SK-N-SH treated with all-trans-retinoic acid at 6 μM for 48 hours (cell line): ENCODE results near the gene TTC23L.

ENCODE experiments used
- ATAC-seq: fragments of 200-7000 bp; cut with Tn5 transposase; 3 replicates; pipeline ENCODE4 v1.9.1; 2020; ENCODE audit warnings: mild to moderate bottlenecking, moderate library complexity
- ARNTL ChIP-seq: fragments of 450-650 bp; formaldehyde crosslinking; IDR thresholded peaks from 2 replicates; pipeline ENCODE4 v1.5.0; 2020; ENCODE audit warnings: low read depth, mild to moderate bottlenecking, moderate library complexity, borderline replicate concordance
- BACH2 ChIP-seq: fragments of 250-450 bp; sonication (Bioruptor Pico); IDR thresholded peaks from 2 replicates; pipeline ENCODE4 v1.9.0; 2021; ENCODE audit warnings: mild to moderate bottlenecking, borderline replicate concordance
- CSDC2 ChIP-seq: fragments of 250-450 bp; sonication (Bioruptor Pico); IDR thresholded peaks from 2 replicates; pipeline ENCODE4 v1.5.0; 2020; ENCODE audit warnings: mild to moderate bottlenecking, moderate library complexity
- ESRRG ChIP-seq: fragments of 250-450 bp; sonication (Bioruptor Pico); IDR thresholded peaks from 2 replicates; pipeline ENCODE4 v1.6.1; 2021; ENCODE audit warnings: mild to moderate bottlenecking
- ISL1 ChIP-seq: fragments of 250-450 bp; sonication (Bioruptor Pico); IDR thresholded peaks from 2 replicates; pipeline ENCODE4 v2.1.2; 2022; ENCODE audit warnings: mild to moderate bottlenecking, moderate library complexity
- OSR1 ChIP-seq: fragments of 250-450 bp; sonication (Bioruptor Pico); IDR thresholded peaks from 2 replicates; pipeline ENCODE4 v1.8.0; 2022; ENCODE audit warnings: moderate library complexity, mild to moderate bottlenecking, inconsistent platforms
- PPARA ChIP-seq: fragments of 250-450 bp; sonication (Bioruptor Pico); IDR thresholded peaks from 2 replicates; pipeline ENCODE4 v1.5.0; 2020; ENCODE audit warnings: mild to moderate bottlenecking, borderline replicate concordance
- RARB ChIP-seq: fragments of 250-450 bp; sonication (Bioruptor Pico); IDR thresholded peaks from 2 replicates; pipeline ENCODE4 v1.8.0; 2021; ENCODE audit warnings: mild to moderate bottlenecking, moderate library complexity
- SNAI2 ChIP-seq: fragments of 250-450 bp; sonication (Bioruptor Pico); IDR thresholded peaks from 2 replicates; pipeline ENCODE4 v1.5.0; 2020; ENCODE audit warnings: mild to moderate bottlenecking, moderate library complexity
- TCF4 ChIP-seq: fragments of 250-450 bp; sonication (Bioruptor Pico); IDR thresholded peaks from 2 replicates; pipeline ENCODE4 v1.8.0; 2021; ENCODE audit warnings: mild to moderate bottlenecking, moderate library complexity, borderline replicate concordance
- ZFP3 ChIP-seq: fragments of 250-450 bp; sonication (Bioruptor Pico); IDR thresholded peaks from 2 replicates; pipeline ENCODE4 v1.5.0; 2020; ENCODE audit warnings: mild to moderate bottlenecking, moderate library complexity
- ZFP30 ChIP-seq: fragments of 450-650 bp; formaldehyde crosslinking; IDR thresholded peaks from 2 replicates; pipeline ENCODE4 v1.5.0; 2022; ENCODE audit warnings: mild to moderate bottlenecking, moderate library complexity
- ZNF565 ChIP-seq: fragments of 450-650 bp; formaldehyde crosslinking; conservative IDR thresholded peaks from 2 replicates; pipeline ENCODE4 v1.5.0; 2020; ENCODE audit warnings: low read depth, mild to moderate bottlenecking, moderate library complexity
- ZNF70 ChIP-seq: fragments of 450-650 bp; formaldehyde crosslinking; IDR thresholded peaks from 2 replicates; pipeline ENCODE4 v1.5.0; 2020; ENCODE audit warnings: mild to moderate bottlenecking, moderate library complexity
- ZNF8 ChIP-seq: fragments of 450-650 bp; formaldehyde crosslinking; IDR thresholded peaks from 2 replicates; pipeline ENCODE4 v1.5.0; 2020; ENCODE audit warnings: mild to moderate bottlenecking, moderate library complexity
- TF ChIP-seq, protein P1 (sequence below): fragments of 250-450 bp; sonication (Bioruptor Pico); IDR thresholded peaks from 2 replicates; pipeline ENCODE4 v1.8.0; 2021; ENCODE audit warnings: low read depth, mild to moderate bottlenecking, moderate library complexity, borderline replicate concordance
- TF ChIP-seq, protein P2 (sequence below): fragments of 250-450 bp; sonication (Bioruptor Pico); IDR thresholded peaks from 2 replicates; pipeline ENCODE4 v1.5.1; 2020; ENCODE audit warnings: low read depth, mild to moderate bottlenecking, moderate library complexity
- TF ChIP-seq, protein P3 (sequence below): fragments of 250-450 bp; sonication (Bioruptor Pico); IDR thresholded peaks from 2 replicates; pipeline ENCODE4 v1.8.0; 2020; ENCODE audit warnings: mild to moderate bottlenecking, moderate library complexity, borderline replicate concordance
- TF ChIP-seq, protein P4 (sequence below): fragments of 250-450 bp; sonication (Bioruptor Pico); IDR thresholded peaks from 2 replicates; pipeline ENCODE4 v1.5.0; 2020; ENCODE audit warnings: mild to moderate bottlenecking, moderate library complexity
- TF ChIP-seq, protein P5 (sequence below): fragments of 250-450 bp; sonication (Bioruptor Pico); IDR thresholded peaks from 2 replicates; pipeline ENCODE4 v1.5.1; 2021; ENCODE audit warnings: mild to moderate bottlenecking, moderate library complexity

The TTC23L gene

DNA sequence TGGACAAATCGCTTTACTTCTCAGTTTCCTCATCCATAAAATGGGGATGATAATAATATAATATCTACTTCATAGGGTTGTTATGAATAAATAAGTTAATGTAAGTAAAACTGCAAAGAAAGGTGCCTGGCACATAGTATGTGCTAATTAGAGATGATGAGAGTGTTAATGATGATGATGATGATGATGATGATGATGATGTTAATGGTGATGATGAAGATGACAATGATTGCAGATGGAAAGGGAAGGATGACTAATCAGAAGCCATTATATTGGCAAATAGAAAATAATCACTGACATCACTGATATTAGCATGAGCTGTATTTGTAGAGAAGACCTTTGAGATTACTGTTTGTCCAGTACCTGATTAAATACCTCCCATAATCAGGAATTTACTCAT is 55.8 kb downstream of the TTC23L start:
- TF ChIP-seq RARB, result no peak
- no peak for TF ChIP-seq TCF4 (CRISPR knock-in tag)
- no peak for TF ChIP-seq BACH2 (CRISPR knock-in tag)
- TF ChIP-seq, protein P1, sequence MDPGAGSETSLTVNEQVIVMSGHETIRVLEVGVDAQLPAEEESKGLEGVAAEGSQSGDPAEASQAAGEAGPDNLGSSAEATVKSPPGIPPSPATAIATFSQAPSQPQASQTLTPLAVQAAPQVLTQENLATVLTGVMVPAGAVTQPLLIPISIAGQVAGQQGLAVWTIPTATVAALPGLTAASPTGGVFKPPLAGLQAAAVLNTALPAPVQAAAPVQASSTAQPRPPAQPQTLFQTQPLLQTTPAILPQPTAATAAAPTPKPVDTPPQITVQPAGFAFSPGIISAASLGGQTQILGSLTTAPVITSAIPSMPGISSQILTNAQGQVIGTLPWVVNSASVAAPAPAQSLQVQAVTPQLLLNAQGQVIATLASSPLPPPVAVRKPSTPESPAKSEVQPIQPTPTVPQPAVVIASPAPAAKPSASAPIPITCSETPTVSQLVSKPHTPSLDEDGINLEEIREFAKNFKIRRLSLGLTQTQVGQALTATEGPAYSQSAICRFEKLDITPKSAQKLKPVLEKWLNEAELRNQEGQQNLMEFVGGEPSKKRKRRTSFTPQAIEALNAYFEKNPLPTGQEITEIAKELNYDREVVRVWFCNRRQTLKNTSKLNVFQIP (CRISPR knock-in tag), result no peak
- no peak for TF ChIP-seq ZNF70
- TF ChIP-seq, protein P2, sequence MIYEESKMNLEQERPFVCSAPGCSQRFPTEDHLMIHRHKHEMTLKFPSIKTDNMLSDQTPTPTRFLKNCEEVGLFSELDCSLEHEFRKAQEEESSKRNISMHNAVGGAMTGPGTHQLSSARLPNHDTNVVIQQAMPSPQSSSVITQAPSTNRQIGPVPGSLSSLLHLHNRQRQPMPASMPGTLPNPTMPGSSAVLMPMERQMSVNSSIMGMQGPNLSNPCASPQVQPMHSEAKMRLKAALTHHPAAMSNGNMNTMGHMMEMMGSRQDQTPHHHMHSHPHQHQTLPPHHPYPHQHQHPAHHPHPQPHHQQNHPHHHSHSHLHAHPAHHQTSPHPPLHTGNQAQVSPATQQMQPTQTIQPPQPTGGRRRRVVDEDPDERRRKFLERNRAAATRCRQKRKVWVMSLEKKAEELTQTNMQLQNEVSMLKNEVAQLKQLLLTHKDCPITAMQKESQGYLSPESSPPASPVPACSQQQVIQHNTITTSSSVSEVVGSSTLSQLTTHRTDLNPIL (CRISPR knock-in tag), result no peak
- no peak for TF ChIP-seq ESRRG (CRISPR knock-in tag)
- TF ChIP-seq OSR1 (CRISPR knock-in tag), result no peak
- TF ChIP-seq CSDC2 (CRISPR knock-in tag), result no peak
- TF ChIP-seq SNAI2 (CRISPR knock-in tag), result no peak
- TF ChIP-seq, protein P3, sequence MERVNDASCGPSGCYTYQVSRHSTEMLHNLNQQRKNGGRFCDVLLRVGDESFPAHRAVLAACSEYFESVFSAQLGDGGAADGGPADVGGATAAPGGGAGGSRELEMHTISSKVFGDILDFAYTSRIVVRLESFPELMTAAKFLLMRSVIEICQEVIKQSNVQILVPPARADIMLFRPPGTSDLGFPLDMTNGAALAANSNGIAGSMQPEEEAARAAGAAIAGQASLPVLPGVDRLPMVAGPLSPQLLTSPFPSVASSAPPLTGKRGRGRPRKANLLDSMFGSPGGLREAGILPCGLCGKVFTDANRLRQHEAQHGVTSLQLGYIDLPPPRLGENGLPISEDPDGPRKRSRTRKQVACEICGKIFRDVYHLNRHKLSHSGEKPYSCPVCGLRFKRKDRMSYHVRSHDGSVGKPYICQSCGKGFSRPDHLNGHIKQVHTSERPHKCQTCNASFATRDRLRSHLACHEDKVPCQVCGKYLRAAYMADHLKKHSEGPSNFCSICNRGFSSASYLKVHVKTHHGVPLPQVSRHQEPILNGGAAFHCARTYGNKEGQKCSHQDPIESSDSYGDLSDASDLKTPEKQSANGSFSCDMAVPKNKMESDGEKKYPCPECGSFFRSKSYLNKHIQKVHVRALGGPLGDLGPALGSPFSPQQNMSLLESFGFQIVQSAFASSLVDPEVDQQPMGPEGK (CRISPR knock-in tag), result no peak
- no peak for ATAC-seq

DNA sequence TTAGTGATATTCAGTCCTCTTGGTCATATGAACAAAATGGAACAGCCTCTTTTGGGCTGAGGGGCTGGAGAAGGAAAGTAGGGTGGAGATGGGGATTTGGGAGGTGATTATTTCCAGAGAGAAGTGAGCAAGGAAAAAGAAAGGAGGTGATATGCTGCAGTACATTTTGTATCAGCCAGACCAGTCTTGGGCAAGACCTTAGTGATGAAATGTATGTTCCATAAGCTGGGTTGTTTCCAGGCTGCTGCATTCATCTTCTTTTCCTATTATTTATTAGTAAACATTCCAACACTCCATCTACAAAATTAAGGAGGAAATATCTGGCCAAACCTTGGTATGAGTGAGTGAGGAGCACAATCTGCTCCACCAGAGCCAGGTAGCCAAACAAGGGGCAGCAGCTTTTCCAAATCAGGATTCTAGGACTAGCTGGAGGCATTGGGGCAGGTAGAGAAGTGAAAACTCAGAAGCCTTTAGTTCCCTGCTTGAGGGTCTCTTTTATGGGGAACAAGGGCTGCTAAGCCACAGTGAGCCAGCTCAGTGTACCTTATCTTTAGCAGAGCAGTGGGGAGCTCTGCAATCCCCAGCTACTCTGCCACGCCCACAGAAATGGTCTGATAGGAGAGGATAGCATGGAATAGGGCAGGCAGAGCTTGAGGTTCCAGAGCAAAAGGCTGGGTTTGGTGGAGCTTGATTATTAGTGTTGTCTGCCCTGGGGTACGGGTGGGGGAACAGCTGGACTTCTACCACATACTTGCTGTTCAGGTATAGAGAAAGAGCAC is 56.9 kb downstream of the TTC23L start:
- TF ChIP-seq ZNF565 (CRISPR knock-in tag) (no peak), ZNF70 (no peak), OSR1 (CRISPR knock-in tag) (no peak), RARB (no peak), ISL1 (CRISPR knock-in tag) (no peak), ZNF8 (CRISPR knock-in tag) (no peak), SNAI2 (CRISPR knock-in tag) (no peak), ARNTL (no peak), ZFP30 (CRISPR knock-in tag) (no peak), ZFP3 (no peak), BACH2 (CRISPR knock-in tag) (no peak), TCF4 (CRISPR knock-in tag) (no peak), PPARA (no peak), ESRRG (CRISPR knock-in tag) (no peak)
- TF ChIP-seq, protein P1 (CRISPR knock-in tag), result no peak
- TF ChIP-seq, protein P3 (CRISPR knock-in tag), result no peak
- TF ChIP-seq, protein P4, sequence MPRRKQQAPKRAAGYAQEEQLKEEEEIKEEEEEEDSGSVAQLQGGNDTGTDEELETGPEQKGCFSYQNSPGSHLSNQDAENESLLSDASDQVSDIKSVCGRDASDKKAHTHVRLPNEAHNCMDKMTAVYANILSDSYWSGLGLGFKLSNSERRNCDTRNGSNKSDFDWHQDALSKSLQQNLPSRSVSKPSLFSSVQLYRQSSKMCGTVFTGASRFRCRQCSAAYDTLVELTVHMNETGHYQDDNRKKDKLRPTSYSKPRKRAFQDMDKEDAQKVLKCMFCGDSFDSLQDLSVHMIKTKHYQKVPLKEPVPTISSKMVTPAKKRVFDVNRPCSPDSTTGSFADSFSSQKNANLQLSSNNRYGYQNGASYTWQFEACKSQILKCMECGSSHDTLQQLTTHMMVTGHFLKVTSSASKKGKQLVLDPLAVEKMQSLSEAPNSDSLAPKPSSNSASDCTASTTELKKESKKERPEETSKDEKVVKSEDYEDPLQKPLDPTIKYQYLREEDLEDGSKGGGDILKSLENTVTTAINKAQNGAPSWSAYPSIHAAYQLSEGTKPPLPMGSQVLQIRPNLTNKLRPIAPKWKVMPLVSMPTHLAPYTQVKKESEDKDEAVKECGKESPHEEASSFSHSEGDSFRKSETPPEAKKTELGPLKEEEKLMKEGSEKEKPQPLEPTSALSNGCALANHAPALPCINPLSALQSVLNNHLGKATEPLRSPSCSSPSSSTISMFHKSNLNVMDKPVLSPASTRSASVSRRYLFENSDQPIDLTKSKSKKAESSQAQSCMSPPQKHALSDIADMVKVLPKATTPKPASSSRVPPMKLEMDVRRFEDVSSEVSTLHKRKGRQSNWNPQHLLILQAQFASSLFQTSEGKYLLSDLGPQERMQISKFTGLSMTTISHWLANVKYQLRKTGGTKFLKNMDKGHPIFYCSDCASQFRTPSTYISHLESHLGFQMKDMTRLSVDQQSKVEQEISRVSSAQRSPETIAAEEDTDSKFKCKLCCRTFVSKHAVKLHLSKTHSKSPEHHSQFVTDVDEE, result no peak
- TF ChIP-seq, protein P5, sequence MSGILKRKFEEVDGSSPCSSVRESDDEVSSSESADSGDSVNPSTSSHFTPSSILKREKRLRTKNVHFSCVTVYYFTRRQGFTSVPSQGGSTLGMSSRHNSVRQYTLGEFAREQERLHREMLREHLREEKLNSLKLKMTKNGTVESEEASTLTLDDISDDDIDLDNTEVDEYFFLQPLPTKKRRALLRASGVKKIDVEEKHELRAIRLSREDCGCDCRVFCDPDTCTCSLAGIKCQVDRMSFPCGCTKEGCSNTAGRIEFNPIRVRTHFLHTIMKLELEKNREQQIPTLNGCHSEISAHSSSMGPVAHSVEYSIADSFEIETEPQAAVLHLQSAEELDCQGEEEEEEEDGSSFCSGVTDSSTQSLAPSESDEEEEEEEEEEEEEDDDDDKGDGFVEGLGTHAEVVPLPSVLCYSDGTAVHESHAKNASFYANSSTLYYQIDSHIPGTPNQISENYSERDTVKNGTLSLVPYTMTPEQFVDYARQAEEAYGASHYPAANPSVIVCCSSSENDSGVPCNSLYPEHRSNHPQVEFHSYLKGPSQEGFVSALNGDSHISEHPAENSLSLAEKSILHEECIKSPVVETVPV, result no peak
- TF ChIP-seq, protein P2 (CRISPR knock-in tag), result no peak
- no peak for ATAC-seq
